Measurements from ENCODE around the gene OR13C2. TPM values are rescaled to one million over a fixed set of nuclear protein-coding genes. Genes with fewer than 3 reads are reported as not detected.

The OR13C2 gene
- total RNA-seq, 1 experiment from 2014 or later = not detected

- Histone ChIP-seq H3K36me3 (ENCODE audit: low read depth, low read length) (no peaks in the 10 kb centered on the region), H3F3A (ENCODE audit: low read length, unreplicated experiment) (no peaks in the 10 kb centered on the region), H4K20me1 (ENCODE audit: low read length) (no peaks in the 10 kb centered on the region), H3K27me3 (ENCODE audit: low read length) (no peaks in the 10 kb centered on the region), H3K4me2 (ENCODE audit: low read length) (no peak overlapping the region), H3K9ac (ENCODE audit: low read length) (no peak overlapping the region), H3K9me2 (replicated peaks; ENCODE audit: low read length) (no peaks in the 10 kb centered on the region), H2AFZ (ENCODE audit: low read length) (no peak overlapping the region), H3K79me2 (ENCODE audit: low read length) (no peaks in the 10 kb centered on the region), H3K4me1 (ENCODE audit: insufficient read depth, low read length) (no peaks in the 10 kb centered on the region), H3K4me3 (ENCODE audit: low read length) (no peak overlapping the region), H3K9me3 (ENCODE audit: low read length) (no peaks in the 10 kb centered on the region), H3K27ac (ENCODE audit: low read length) (no peak overlapping the region)
- BruUV-seq (replicated peaks) = no TSS peak
- no peak for DNase-seq
- CTCF ChIA-PET = no interaction called here
- intact Hi-C loops (cut with micrococcal nuclease) = no loop called here
- no peak for ATAC-seq
- no peak for TF ChIP-seq CTCF (conservative IDR thresholded peaks at IDR 0.05; ENCODE audit: low read depth, low read length)
- no peak for TF ChIP-seq EZH2phosphoT487 (IDR thresholded peaks at IDR 0.05; ENCODE audit: borderline replicate concordance, low read length)
- no peak for TF ChIP-seq EZH2 (IDR thresholded peaks at IDR 0.05; ENCODE audit: low read length, unreplicated experiment)
- POLR2A ChIA-PET (ENCODE audit: unreplicated experiment) = no interaction called here
These were observed 48.4 kb downstream of the OR13C2 start for GRCh38 chr9:104556830-104557634.

- no peaks in the 10 kb centered on the region for H3K36me3 ChIP-seq (ENCODE audit: low read depth, low read length)
- ATAC-seq (no peak), DNase-seq (no peak)
- H3K27ac ChIP-seq (ENCODE audit: low read length) = no peak overlapping the region
- ChIA-PET POLR2A (ENCODE audit: unreplicated experiment) (no interaction called here), CTCF (no interaction called here)
- H4K20me1 ChIP-seq (ENCODE audit: low read length) = no peaks in the 10 kb centered on the region
- no peak overlapping the region for H3K4me3 ChIP-seq (ENCODE audit: low read length)
- no peaks in the 10 kb centered on the region for H3K4me1 ChIP-seq (ENCODE audit: insufficient read depth, low read length)
- no peaks in the 10 kb centered on the region for H3F3A ChIP-seq (ENCODE audit: low read length, unreplicated experiment)
- H3K9me3 ChIP-seq (ENCODE audit: low read length) = no peaks in the 10 kb centered on the region
- H3K79me2 ChIP-seq (ENCODE audit: low read length) = no peaks in the 10 kb centered on the region
- no peaks in the 10 kb centered on the region for H3K27me3 ChIP-seq (ENCODE audit: low read length)
- H2AFZ ChIP-seq (ENCODE audit: low read length) = no peak overlapping the region
- intact Hi-C loops (cut with micrococcal nuclease) = no loop called here
- TF ChIP-seq EZH2phosphoT487 (IDR thresholded peaks at IDR 0.05; ENCODE audit: borderline replicate concordance, low read length) (no peak), EZH2 (IDR thresholded peaks at IDR 0.05; ENCODE audit: low read length, unreplicated experiment) (no peak), CTCF (conservative IDR thresholded peaks at IDR 0.05; ENCODE audit: low read depth, low read length) (no peak)
- no TSS peak for BruUV-seq (replicated peaks)
- no peak overlapping the region for H3K4me2 ChIP-seq (ENCODE audit: low read length)
- no peak overlapping the region for H3K9ac ChIP-seq (ENCODE audit: low read length)
- no peaks in the 10 kb centered on the region for H3K9me2 ChIP-seq (replicated peaks; ENCODE audit: low read length)
These were observed 49.9 kb downstream of the OR13C2 start for GRCh38 chr9:104555521-104555920.

Other genes with a start within 250 kb of the OR13C2 start
- not detected in 2 replicates for gene OR13F1, start 101.4 kb downstream of the OR13C2 start, total RNA-seq (2014; rRNA removed)
- gene OR13C4, start 78.4 kb downstream of the OR13C2 start, total RNA-seq (2014; rRNA removed) = not detected in 2 replicates
- gene OR13C3, start 68.8 kb downstream of the OR13C2 start, total RNA-seq (2014; rRNA removed) = not detected in 2 replicates
- not detected in 2 replicates for gene OR13C8, start 36.5 kb downstream of the OR13C2 start, total RNA-seq (2014; rRNA removed)
- gene OR13C5, start 6.2 kb downstream of the OR13C2 start, total RNA-seq (2014; rRNA removed) = not detected in 2 replicates
- gene OR13C9, start 12.6 kb upstream of the OR13C2 start, total RNA-seq (2014; rRNA removed) = not detected in 2 replicates
- gene OR13D1, start 88.9 kb upstream of the OR13C2 start, total RNA-seq (2014; rRNA removed) = not detected in 2 replicates
- 8.6 and 9.1 TPM in 2 replicates for gene NIPSNAP3A, start 142.1 kb upstream of the OR13C2 start, total RNA-seq (2014; rRNA removed)
- 0.26 and 0.58 TPM in 2 replicates for gene NIPSNAP3B, start 158.5 kb upstream of the OR13C2 start, total RNA-seq (2014; rRNA removed)

Data from PC-3 (cell line).